A549 treated with DMSO at 1 μM for 4 hours (cell line): ENCODE measurements around the gene GAA. TPM values are rescaled to one million over a fixed set of nuclear protein-coding genes. Genes with fewer than 3 reads are reported as not detected.

Experiments used
- total RNA-seq: library from RNA; stranded (reverse); fragments of 200-300 nt; extraction: Qiagen RNA extraction; gene quantifications from 5 replicates; pipeline ENCODE4 v1.2.3, GENCODE V29; 2022; ENCODE audit warnings: low read depth

GAA gene
- 51.4 to 60.5 TPM (median 55.7 TPM) in 5 replicates for total RNA-seq

GRCh38 chr17:80101011-80101945 lies at the start of gene GAA:
TSS of gene GAA (plus strand) at chr17:80101581. CDS start at chr17:80104587, 3,006 bp downstream.

GRCh38 chr17:80147035-80147822 lies 45.8 kb downstream of the GAA start, which contains the start of gene EIF4A3:
TSS of gene EIF4A3 (minus strand) at chr17:80147128. CDS start at chr17:80146961, 167 bp downstream.

Other genes starting within 250 kb of the GAA start
- 7.3 to 11.7 TPM (median 10.0 TPM) in 5 replicates for gene TBC1D16, start 65.7 kb upstream of the GAA start, total RNA-seq
- gene CCDC40, start 64.9 kb upstream of the GAA start, total RNA-seq, result 5.2 to 7.8 TPM (median 6.5 TPM) in 5 replicates
- gene EIF4A3, start 45.5 kb downstream of the GAA start, total RNA-seq, result 200 to 221 TPM (median 217 TPM) in 5 replicates
- 0.04 to 0.24 TPM (median 0.16 TPM) in 4 of 5 replicates, not detected in the other for gene CARD14, start 68.4 kb downstream of the GAA start, total RNA-seq
- 22.3 to 26.8 TPM (median 24.6 TPM) in 5 replicates for gene SGSH, start 118.8 kb downstream of the GAA start, total RNA-seq
- gene SLC26A11, start 118.8 kb downstream of the GAA start, total RNA-seq, result 12.7 to 16.2 TPM (median 14.1 TPM) in 5 replicates
- gene RNF213, start 159.3 kb downstream of the GAA start, total RNA-seq, result 52.7 to 80.5 TPM (median 77.1 TPM) in 5 replicates